ENCODE measurements around the gene CSTPP1.

DNA sequence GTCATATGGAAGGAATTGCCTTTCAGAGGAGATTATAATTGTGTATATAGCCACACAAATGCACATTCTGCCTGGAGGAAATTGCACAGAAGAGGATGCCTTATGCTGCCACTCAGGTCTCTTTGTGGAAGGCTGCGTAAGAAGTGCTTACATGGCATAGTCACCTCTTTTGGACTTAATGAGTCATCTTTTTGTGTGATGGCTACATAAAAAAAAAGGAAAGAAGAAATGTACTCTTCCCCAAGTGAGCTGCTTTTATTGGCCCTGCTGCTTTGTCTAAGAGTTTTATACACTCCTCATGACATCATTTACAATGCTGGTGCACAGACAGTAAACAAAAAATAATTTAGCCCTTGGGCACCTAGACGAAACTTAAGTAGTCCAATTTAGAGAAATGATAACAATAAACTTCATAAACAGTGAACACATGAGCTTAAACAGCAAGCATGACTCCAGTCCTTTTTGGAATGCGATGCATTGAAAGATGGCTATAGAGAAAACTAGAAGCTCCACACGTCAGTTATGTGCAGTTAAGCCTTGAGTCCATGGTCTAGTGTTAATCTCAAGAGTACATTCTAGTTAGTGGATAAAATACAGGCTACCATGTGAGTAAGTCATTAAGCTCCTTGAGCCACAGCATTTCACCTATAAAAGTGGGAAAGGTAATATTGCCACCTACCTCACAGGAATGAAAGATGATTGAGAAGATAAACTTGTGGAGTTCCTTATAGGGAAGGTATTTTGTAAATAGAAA lies 12.0 kb downstream of the CSTPP1 start:
- TF ChIP-seq POLR2A (IDR thresholded peaks at IDR 0.05): no peak
- TF ChIP-seq, protein P1, sequence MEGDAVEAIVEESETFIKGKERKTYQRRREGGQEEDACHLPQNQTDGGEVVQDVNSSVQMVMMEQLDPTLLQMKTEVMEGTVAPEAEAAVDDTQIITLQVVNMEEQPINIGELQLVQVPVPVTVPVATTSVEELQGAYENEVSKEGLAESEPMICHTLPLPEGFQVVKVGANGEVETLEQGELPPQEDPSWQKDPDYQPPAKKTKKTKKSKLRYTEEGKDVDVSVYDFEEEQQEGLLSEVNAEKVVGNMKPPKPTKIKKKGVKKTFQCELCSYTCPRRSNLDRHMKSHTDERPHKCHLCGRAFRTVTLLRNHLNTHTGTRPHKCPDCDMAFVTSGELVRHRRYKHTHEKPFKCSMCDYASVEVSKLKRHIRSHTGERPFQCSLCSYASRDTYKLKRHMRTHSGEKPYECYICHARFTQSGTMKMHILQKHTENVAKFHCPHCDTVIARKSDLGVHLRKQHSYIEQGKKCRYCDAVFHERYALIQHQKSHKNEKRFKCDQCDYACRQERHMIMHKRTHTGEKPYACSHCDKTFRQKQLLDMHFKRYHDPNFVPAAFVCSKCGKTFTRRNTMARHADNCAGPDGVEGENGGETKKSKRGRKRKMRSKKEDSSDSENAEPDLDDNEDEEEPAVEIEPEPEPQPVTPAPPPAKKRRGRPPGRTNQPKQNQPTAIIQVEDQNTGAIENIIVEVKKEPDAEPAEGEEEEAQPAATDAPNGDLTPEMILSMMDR (IDR thresholded peaks at IDR 0.05 in 4 of 5, conservative IDR thresholded peaks at IDR 0.05 in 1 of 5): no peak

All from gastrocnemius medialis (tissue), 4 donors.